ENCODE data around the gene ACAD11. TPM values are rescaled to one million over a fixed set of nuclear protein-coding genes. Genes with fewer than 3 reads are reported as not detected.

Gene ACAD11
- total and polyA plus RNA-seq, 4 donors = 52.2 to 357 (median 65.6) TPM

DNA sequence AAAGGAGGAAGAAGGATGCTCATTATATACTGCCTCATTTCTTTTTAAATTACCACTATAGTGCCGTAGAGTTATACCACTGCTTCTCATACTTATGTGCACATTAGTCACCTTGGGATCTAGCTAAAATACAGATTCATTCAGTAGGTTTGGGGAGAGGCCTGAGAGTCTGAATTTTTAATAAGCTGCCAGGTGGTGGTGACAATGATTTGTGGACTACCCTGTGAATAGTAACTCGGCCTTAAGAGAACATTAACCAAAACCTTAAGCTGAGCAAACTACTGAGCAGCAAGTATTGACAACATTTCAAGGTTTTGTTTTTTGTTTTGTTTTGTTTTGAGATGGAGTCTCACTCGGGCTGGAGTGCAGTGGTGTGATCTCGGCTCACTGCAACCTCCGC is 20.3 kb upstream of the ACAD11 start:
- no peak overlapping the region for H3K4me3 ChIP-seq (ENCODE audit: low read depth in 1 of 3, low read length in 3 of 3)
- DNase-seq (ENCODE audit: low spot score) = no peak
- H3K36me3 ChIP-seq (ENCODE audit: control insufficient read depth in 4 of 4, insufficient read depth in 3 of 4, low read depth in 1 of 4, low read length in 3 of 4) = peaks cover 1 to 51% (median 39%) of the 10 kb centered on the region in 4 donors
- WGBS = 84% methylated on average over 5 of the region's 5 CpGs
- no peaks in the 10 kb centered on the region for H3K9me3 ChIP-seq (ENCODE audit: control insufficient read depth in 4 of 4, low read length in 3 of 4)
- no peak overlapping the region for H3K27ac ChIP-seq (ENCODE audit: low read depth in 1 of 2, low read length in 2 of 2)
- TF ChIP-seq FOXA1 (IDR thresholded peaks at IDR 0.05) (no peak), NR2F2 (IDR thresholded peaks at IDR 0.05) (no peak), EGR1 (IDR thresholded peaks at IDR 0.05; ENCODE audit: low read depth in 2 of 2) (no peak), RAD21 (IDR thresholded peaks at IDR 0.05) (no peak), RXRA (IDR thresholded peaks at IDR 0.05) (no peak), YY1 (IDR thresholded peaks at IDR 0.05) (no peak), HNF4G (IDR thresholded peaks at IDR 0.05) (no peak), JUND (IDR thresholded peaks at IDR 0.05) (no peak)
- TF ChIP-seq, protein P1, sequence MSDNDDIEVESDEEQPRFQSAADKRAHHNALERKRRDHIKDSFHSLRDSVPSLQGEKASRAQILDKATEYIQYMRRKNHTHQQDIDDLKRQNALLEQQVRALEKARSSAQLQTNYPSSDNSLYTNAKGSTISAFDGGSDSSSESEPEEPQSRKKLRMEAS (IDR thresholded peaks at IDR 0.05) = no peak
- TF ChIP-seq, protein P2, sequence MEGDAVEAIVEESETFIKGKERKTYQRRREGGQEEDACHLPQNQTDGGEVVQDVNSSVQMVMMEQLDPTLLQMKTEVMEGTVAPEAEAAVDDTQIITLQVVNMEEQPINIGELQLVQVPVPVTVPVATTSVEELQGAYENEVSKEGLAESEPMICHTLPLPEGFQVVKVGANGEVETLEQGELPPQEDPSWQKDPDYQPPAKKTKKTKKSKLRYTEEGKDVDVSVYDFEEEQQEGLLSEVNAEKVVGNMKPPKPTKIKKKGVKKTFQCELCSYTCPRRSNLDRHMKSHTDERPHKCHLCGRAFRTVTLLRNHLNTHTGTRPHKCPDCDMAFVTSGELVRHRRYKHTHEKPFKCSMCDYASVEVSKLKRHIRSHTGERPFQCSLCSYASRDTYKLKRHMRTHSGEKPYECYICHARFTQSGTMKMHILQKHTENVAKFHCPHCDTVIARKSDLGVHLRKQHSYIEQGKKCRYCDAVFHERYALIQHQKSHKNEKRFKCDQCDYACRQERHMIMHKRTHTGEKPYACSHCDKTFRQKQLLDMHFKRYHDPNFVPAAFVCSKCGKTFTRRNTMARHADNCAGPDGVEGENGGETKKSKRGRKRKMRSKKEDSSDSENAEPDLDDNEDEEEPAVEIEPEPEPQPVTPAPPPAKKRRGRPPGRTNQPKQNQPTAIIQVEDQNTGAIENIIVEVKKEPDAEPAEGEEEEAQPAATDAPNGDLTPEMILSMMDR (IDR thresholded peaks at IDR 0.05; ENCODE audit: low read depth, low read length, missing input control) = no peak
- TF ChIP-seq, protein P3, sequence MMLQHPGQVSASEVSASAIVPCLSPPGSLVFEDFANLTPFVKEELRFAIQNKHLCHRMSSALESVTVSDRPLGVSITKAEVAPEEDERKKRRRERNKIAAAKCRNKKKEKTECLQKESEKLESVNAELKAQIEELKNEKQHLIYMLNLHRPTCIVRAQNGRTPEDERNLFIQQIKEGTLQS (IDR thresholded peaks at IDR 0.05) = no peak
- H3K9ac ChIP-seq (ENCODE audit: low read depth in 1 of 2, low read length in 2 of 2) = no peak overlapping the region
- no peaks in the 10 kb centered on the region for H3K27me3 ChIP-seq (ENCODE audit: control insufficient read depth in 4 of 4, insufficient read depth in 4 of 4, low read length in 3 of 4)
- H3K4me1 ChIP-seq (ENCODE audit: control insufficient read depth in 4 of 4, insufficient read depth in 4 of 4, low read length in 3 of 4) = no peaks in the 10 kb centered on the region

DNA sequence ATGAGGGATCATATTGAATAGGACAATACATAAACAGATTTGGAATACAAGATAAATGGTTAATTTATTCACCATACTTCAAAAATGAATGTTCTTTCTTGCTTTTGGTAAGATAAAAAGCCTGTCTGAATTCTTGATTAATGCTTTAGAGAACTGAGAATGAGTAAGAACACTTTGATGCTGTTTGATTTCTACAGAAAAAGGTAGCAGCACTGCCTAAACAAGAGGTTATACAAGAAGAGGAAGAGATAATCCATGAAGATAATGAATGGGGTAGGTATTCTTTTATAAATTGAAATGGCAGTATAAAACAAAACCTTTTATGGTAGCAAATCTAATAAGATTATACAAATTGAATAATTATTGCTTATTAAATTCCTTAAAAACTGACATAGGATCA is 15.8 kb upstream of the ACAD11 start:
- Histone ChIP-seq H3K9ac (ENCODE audit: low read depth in 1 of 2, low read length in 2 of 2) (no peak overlapping the region), H3K27me3 (ENCODE audit: control insufficient read depth in 4 of 4, insufficient read depth in 4 of 4, low read length in 3 of 4) (no peaks in the 10 kb centered on the region), H3K36me3 (ENCODE audit: control insufficient read depth in 4 of 4, insufficient read depth in 3 of 4, low read depth in 1 of 4, low read length in 3 of 4) (peaks cover 4 to 51% (median 34%) of the 10 kb centered on the region in 4 donors), H3K9me3 (ENCODE audit: control insufficient read depth in 4 of 4, low read length in 3 of 4) (no peaks in the 10 kb centered on the region), H3K27ac (ENCODE audit: low read depth in 1 of 2, low read length in 2 of 2) (no peak overlapping the region), H3K4me1 (ENCODE audit: control insufficient read depth in 4 of 4, insufficient read depth in 4 of 4, low read length in 3 of 4) (no peaks in the 10 kb centered on the region), H3K4me3 (ENCODE audit: low read depth in 1 of 3, low read length in 3 of 3) (no peak overlapping the region)
- DNase-seq (ENCODE audit: low spot score) = no peak
- TF ChIP-seq EGR1 (IDR thresholded peaks at IDR 0.05; ENCODE audit: low read depth in 2 of 2) (no peak), HNF4A (conservative IDR thresholded peaks at IDR 0.05) (no peak), GABPA (IDR thresholded peaks at IDR 0.05 in 1 of 2, conservative IDR thresholded peaks at IDR 0.05 in 1 of 2) (no peak), RAD21 (IDR thresholded peaks at IDR 0.05) (no peak), SP1 (IDR thresholded peaks at IDR 0.05) (no peak)
- TF ChIP-seq, protein P4, sequence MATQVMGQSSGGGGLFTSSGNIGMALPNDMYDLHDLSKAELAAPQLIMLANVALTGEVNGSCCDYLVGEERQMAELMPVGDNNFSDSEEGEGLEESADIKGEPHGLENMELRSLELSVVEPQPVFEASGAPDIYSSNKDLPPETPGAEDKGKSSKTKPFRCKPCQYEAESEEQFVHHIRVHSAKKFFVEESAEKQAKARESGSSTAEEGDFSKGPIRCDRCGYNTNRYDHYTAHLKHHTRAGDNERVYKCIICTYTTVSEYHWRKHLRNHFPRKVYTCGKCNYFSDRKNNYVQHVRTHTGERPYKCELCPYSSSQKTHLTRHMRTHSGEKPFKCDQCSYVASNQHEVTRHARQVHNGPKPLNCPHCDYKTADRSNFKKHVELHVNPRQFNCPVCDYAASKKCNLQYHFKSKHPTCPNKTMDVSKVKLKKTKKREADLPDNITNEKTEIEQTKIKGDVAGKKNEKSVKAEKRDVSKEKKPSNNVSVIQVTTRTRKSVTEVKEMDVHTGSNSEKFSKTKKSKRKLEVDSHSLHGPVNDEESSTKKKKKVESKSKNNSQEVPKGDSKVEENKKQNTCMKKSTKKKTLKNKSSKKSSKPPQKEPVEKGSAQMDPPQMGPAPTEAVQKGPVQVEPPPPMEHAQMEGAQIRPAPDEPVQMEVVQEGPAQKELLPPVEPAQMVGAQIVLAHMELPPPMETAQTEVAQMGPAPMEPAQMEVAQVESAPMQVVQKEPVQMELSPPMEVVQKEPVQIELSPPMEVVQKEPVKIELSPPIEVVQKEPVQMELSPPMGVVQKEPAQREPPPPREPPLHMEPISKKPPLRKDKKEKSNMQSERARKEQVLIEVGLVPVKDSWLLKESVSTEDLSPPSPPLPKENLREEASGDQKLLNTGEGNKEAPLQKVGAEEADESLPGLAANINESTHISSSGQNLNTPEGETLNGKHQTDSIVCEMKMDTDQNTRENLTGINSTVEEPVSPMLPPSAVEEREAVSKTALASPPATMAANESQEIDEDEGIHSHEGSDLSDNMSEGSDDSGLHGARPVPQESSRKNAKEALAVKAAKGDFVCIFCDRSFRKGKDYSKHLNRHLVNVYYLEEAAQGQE (IDR thresholded peaks at IDR 0.05) = no peak
- TF ChIP-seq, protein P1 (IDR thresholded peaks at IDR 0.05) = no peak
- TF ChIP-seq, protein P2 (IDR thresholded peaks at IDR 0.05; ENCODE audit: low read depth, low read length, missing input control) = no peak
- TF ChIP-seq, protein P5, sequence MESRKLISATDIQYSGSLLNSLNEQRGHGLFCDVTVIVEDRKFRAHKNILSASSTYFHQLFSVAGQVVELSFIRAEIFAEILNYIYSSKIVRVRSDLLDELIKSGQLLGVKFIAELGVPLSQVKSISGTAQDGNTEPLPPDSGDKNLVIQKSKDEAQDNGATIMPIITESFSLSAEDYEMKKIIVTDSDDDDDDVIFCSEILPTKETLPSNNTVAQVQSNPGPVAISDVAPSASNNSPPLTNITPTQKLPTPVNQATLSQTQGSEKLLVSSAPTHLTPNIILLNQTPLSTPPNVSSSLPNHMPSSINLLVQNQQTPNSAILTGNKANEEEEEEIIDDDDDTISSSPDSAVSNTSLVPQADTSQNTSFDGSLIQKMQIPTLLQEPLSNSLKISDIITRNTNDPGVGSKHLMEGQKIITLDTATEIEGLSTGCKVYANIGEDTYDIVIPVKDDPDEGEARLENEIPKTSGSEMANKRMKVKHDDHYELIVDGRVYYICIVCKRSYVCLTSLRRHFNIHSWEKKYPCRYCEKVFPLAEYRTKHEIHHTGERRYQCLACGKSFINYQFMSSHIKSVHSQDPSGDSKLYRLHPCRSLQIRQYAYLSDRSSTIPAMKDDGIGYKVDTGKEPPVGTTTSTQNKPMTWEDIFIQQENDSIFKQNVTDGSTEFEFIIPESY (IDR thresholded peaks at IDR 0.05) = no peak

All from liver (tissue), 9 donors.